NCI-H2171 (cell line): ENCODE data around the gene SLC18A2.

Experiments used
- DNase-seq: peaks from one replicate; lab custom pipeline; 2025; lab: John Stamatoyannopoulos, UW

The SLC18A2 gene

DNA sequence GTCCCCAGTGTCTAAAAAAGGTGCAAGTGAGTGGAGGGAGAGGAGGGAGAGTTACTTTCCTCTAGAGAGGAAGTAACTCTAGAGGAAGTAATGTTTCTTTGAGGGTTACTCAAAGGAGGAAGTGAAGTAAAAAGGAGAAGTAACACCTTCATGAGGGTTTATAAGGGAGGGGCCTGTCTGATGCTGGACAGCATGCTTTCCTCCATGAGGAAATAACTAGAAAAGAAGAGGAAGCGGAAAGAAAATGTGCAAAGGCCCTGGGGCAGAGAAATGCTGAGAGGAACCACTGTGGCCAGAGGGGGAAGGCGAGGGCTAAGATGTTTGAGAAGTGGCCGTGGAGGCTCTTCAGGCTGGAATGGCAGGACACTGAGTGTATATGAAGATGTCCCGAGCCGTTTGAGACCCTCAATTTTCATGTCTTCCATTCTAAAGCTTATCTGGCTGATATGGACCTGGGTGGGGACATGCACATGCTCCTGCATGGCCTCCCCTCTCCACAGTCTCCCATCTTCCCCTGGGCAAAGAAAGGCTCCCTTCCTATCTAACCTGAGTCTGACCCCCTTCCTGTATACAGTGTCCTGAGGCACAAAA, 3.4 kb upstream of the SLC18A2 start:
- no peak for DNase-seq

DNA sequence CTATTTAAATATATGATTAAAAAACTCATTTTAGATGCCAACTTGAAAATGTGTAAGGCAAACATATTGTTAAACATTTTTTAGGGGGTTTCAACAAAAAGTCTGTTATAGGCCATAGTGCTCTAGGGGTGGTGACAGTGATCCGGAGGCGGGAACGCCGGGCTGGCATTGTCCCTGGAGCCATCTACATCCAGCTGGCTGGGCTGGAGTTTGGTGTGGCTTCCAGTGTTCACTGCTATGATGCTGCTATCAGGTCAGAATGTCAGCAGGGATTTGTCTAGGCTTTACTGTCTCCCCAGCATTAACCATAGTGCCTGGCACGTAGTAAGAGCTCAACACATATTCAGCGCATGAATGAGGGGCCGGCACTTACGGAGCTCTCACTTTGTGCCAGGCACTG, 1.9 kb upstream of the SLC18A2 start:
- DNase-seq: no peak

DNA sequence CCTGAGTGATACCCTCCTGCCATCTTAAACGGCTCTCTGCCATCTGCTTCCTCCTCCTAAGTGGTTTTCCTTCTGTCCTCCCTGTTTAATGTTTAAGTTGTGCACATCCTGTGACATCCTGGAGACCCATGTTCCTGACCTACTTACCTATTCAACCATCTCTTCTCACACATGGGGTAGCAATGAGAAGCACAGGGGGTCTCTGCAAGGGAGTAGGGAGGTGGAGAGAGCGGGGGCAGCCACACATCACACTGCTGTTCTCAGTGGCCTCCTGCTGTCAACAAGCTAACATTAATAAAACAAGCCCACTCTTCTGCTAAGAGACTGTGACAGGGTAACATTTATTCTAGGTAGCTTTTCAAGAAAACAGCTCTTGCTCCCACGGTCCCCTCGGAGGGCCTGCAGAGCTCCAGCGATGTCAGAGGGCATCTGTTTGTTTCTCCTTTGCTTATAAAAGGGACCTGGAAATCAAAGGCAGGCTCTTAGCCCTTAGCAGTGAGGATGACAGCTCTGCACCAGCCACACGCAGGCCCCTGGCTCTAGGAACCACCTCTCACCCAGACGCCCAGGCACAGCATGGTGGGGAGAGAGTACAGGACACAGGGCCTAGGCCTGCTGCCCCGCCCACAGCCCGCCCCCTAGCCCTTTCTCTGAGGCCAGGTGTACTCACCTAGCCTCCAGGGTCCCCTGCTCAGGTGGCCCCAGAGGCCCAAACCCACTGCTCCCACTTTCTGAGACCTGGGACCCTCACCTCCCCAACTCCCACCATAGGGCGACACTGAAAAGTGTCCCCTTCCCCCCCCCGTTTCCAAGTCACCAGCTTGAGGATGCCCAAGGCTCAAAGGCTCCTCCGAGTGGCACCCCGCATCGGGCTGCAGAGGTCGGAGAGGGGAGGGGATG, 943 bp upstream of the SLC18A2 start:
- no peak for DNase-seq

DNA sequence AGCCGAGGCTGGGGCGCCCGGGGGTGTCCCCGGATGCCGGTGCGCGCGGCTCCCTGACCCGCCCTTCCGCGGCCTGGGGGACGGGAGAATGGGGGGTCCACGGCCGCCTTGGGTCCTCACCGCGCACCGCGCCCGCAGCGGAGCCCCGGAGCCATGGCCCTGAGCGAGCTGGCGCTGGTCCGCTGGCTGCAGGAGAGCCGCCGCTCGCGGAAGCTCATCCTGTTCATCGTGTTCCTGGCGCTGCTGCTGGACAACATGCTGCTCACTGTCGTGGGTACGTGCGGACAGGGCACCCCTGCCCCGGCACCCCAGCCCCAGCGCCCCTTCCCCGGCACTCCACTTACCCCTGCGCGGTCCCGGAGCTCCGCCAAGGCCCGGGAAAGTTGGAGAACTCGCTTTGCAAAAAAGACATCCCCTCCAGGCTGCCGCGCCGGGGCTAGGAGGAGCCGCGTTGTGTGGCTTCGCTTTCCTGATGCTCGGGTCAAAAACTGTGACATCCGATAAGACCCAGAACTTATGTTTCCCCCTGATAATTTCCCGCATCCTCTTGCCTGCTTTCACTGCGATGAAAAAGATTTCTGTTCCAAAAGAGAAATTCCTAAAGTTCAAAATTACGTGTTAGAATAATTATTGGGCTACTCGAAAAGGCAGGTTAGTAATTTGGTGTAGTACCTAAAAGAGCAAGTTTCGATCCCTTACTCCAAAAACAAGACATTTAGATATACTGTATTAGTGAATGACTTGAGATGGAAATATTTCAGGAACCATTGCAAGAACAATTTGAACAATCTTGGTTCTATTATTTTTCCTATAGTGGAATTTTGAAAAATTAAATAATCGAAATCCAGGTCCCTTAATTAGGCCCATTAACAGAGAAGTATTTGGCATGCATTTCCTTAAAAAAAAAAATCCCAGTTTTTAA, 888 bp downstream of the SLC18A2 start:
- no peak for DNase-seq

DNA sequence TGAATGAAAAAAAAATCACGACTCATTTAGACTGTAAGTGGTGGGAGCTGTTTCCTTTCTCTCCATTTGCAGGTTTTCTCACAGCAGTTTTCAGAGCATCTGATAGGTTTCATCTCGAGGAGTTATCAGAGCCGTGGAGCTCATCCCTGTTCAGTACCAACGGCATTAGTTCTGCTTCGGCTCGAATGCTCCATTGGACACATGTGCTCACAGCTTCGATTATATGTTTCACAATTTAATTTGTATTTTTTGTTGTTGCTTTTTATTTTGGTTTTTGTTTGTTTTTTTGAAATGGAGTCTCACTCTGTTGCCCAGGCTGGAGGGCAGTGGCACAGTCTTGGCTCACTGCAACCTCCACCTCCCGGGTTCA, 1.5 kb downstream of the SLC18A2 start:
- DNase-seq: no peak

DNA sequence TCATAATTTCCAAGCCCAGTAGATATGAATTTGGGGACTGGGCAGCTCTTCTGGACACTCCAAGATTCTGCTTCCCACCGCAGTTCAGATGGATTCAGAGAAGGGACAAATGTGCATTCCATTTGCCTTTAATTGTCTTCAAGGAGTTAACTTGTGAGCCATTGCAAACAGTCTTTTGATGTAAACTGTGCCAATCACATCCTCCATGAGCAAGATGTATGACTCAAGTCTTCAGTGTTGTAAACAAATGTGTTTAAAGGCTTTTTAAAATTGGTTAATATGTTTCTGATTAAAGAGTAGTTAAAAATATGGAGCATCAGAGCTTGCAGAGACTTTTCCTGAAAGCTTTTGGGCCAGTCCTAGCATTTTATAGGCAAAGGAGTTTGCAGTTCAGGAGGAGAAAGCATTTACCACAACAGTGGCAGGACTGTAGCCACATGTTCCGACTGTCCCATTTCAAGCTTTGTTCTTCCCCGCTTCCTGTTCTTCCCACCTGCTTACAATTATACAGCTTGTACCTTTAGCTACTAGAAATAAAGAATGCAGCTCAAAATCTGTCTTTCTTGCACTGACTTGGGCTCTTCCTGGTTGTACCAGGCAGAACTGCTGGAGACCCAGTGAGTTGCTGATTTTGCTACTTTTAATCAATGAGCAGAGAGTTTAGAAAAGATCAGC, 6.2 kb downstream of the SLC18A2 start:
- DNase-seq: no peak

DNA sequence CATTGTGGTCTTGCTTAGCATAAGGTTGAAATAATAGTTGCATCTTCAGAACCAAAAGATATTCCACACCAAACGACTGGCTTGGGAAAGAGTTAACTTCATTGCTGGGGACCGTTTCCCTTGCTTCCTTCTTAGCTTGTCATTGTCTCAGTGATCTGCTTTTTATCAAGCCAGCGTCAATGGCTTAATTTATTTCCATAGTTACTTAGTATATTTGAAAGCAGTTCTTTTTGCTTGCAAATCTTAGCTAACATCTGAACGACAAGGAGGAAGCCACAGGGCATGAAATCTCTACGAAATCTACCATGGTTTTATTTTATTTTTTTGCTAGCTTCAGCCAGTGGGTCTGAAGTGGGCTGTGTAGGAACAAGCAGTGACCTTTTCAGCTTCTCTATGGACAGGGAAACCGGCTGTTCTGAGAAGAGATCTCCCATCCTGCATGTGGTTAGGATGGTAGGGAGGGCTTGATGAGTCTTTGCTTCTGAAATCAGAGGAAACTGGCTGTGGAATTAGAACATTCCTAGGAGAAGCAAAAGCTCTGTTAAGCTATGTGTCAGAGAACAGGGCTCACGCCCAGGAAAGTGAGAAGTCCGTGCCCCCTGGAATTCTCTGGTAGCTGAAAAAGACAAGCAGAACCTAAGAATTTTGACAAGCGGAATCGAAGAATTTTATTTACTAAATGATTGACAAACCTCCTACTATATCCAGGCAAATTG, 8.0 kb downstream of the SLC18A2 start:
- DNase-seq: no peak

DNA sequence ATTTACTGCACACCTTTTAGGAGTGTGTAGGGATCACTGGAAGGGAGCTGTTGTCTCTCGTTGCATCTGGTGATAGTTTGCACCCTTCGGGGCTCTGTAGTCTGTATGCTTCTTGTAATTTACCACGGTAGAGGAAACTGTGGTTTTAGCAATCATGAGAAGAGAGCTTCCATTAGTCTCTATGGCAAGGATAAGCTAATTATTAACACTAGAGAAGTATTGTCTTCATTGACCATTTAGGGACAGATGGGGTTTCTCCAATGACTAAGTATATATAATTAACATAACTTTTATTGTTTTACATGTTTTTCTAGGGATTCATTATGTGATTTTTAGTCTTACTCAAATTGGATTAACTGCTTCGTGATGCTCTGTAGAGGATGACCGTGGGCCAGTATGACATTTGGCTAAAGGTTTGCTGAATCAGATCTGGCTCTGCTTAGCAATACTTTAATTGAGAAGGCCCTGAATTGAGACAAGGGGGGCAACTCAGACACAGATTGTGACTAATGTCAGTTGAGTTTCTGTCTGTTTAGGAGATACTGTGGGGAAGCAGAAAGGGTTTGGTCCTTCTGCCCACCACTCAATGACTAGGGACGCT, 8.7 kb downstream of the SLC18A2 start:
- no peak for DNase-seq

DNA sequence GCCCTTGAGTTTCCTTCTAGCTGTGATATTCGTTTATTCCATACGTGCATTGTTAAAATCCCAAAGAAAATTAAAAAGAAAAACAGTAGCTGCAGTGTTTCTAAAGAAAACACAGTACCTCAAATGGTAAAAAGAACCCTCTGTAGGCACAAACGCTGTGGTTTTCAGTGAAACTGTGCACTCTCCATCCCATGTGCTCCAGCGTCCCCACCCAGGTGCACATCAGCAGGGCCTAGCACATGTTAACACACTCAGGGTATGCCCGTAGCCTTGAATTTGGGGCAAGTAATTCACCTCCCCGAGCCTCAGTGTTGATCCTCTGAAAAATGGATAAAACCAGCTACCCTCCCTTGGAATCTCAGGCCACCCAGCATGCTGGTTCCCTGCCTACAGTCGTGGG, 9.5 kb downstream of the SLC18A2 start:
- no peak for DNase-seq

DNA sequence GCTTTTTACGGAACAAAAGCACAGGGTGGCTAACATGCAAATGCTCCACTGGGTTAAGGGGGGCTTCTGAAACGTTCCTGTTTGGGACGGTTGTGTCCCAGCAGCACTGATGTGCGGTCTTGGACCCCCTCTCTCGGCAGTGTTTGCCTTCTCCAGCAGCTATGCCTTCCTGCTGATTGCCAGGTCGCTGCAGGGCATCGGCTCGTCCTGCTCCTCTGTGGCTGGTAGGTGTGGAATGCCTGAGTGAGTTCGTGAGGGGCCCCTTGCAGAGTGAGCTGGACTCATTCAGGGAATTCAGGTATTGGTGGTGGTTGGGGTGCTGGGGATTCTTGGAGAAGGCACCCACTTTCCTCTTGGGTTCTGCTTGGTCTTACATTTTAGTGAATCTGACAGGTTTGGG, 13.0 kb downstream of the SLC18A2 start:
- DNase-seq: no peak

DNA sequence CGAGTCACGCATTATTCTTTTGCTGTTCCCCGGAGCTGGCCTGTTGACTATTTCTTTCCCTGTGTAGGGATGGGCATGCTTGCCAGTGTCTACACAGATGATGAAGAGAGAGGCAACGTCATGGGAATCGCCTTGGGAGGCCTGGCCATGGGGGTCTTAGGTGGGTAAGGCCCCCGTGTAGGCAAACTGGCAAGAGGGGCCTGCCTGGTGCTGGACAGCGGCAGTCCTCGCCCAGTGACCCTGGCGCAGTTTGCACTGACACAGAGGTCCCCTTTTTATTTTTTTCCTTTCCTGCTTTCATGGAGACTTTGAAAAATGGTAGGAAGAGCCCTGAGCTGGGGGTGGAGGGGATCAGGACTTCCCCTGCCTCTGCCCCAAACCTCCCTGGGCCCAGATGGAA, 13.4 kb downstream of the SLC18A2 start:
- no peak for DNase-seq

DNA sequence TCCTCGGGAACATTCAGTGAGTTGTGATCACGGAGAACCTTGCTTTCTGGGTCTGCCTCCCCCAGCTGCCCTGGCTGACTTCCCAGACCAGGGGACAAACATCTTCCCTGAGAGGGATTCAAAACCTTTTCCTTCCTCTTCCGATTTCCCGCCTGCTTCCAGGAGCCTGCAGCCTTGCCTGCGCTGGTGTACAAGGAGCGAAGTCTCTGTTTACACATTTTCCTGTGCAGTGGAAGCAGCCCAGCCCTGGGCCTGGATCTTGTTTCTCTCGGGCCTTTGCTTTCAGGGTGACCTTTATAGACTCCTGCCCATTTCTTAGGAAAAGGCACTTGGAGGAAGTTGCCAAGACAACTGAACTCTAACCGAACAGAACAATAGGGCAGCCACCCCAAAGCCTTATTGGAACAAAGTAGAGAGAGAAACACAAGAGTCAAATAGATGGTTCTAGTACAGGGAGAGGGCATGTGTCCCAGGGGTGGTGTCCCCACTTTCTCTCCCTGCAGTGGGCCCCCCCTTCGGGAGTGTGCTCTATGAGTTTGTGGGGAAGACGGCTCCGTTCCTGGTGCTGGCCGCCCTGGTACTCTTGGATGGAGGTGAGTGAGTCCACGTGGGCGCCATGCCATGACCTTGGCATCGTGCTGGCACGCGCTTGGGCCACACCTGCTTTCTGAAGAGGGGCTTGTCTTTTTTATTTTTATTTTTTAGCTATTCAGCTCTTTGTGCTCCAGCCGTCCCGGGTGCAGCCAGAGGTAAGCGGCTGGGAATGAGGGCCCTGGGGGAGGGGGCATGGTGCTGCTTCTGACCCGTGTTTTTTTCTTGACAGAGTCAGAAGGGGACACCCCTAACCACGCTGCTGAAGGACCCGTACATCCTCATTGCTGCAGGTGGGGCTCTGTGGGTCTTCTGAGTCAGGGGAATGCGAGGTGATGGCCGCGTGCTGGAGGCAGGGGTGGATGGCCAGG, 14.1 kb downstream of the SLC18A2 start:
- no peak for DNase-seq

DNA sequence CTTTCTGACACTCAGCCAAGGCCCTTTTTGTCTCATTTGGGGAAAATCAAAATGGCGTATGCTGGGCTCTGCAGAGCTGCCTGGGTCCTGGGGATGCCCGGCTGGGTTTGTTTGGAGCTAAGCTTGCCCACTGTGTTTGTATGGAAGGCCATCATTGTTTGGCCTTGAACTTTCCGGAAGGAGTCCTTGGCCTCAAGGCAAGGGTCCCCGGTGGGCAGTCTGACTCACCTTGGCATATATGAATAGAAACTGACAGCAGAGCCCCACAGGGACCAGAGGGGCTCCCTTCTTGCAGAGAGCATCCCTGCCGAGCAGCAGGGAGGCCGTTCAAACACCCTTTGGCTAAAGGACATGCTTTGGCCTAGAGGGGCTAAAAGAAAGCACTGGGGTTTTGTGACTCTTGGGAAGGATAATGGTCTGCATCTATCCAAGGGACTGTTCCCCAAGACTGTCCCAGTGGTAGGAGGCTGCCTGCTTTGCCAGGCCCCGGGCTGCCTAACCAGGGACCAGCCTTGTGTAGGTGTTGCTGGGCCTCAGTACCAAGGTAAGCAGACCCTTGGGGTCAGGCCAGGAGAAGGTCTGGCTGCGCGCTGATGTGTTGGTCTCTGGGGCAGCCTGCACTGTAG, 15.0 kb downstream of the SLC18A2 start:
- no peak for DNase-seq

DNA sequence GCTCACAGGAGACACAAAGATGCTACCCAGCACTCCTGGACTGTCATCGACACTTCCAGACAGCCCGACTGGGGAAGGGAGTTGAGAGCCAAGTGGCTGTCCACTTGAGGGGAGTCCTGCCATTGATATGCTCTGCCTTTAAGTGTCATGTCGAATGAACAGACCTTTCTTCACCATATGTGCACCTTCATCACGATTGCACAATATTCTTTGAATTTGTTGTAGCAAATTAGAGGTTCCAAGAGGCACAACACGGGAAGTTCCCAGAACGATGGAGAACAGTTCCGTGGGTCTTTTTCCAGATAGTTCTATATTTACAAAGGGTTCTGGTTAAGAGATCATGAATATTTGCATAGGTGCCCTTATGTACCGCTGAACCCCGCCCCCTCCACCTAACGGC, 16.0 kb downstream of the SLC18A2 start:
- no peak for DNase-seq

DNA sequence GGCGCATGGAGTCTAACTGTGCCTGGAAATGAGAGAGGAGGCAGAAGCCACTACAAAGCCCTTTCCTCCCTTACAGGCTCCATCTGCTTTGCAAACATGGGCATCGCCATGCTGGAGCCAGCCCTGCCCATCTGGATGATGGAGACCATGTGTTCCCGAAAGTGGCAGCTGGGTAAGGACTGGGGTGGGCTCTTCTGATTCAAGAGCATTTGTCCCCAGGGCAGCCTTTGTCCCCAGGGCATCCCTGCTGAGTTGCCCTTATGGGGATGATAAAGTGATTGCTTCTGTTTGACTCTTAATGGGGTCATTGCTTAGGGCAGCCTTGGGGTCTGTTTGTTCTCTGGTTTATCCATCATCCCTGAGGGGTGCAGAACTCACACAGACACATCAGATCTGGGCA, 16.8 kb downstream of the SLC18A2 start:
- DNase-seq: no peak

DNA sequence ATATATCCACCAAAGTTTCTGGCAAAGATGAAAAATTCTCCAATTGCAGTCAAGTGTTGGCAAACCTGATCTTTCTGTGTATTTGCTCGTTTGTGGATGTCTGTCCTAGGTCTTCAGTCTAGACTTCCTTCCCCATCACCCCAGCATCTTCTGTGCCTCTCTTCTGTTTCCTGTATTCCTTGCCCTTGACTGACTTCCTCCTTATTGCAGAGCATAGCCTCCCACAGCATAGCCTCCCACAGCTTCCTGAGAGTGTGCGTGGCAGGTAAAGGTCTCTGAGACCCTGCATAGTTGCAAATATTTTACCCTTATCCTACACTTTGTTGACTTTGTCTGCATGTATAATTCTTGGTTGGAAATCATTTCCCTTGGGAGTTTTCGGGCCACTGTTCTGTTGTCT, 18.4 kb downstream of the SLC18A2 start:
- no peak for DNase-seq

DNA sequence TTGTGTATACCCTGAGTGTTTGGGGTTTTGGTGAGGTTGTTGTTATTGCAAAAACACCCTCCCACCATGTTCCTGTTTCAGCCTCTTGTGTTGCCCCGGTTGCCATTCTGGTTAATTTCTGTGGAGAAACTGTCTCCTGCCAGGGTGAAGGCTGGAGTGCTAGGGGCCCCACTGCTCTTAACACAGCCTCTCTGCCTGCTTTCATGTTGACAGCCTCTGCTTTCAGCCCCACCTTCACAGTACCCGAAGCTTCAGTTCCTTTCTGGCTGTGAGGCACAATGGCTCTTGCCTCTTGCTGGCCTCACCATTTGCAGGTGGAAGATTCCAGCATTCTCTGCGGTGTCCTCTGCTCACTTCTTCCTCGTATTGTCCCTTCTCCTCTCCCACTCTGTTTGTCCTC, 19.2 kb downstream of the SLC18A2 start:
- DNase-seq: no peak

DNA sequence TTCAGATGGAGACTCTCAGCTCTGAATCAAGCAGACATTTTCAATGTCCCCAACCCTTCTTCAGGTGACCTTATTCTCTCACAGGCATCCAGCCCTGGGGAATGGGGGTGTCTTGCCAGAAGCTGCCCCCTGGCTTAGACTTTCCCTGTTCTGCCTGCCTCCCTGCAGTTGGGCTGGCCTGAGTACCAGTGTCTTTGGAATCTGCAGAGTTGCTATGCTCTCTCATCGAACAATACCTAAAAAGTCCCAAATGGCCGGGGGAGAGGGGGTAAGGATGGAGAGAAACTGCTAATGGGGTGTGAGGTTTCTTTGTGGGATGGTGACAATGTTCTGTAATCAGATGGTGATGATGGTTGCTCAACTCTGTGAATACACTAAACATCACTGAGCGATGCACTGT, 20.6 kb downstream of the SLC18A2 start:
- DNase-seq: no peak

DNA sequence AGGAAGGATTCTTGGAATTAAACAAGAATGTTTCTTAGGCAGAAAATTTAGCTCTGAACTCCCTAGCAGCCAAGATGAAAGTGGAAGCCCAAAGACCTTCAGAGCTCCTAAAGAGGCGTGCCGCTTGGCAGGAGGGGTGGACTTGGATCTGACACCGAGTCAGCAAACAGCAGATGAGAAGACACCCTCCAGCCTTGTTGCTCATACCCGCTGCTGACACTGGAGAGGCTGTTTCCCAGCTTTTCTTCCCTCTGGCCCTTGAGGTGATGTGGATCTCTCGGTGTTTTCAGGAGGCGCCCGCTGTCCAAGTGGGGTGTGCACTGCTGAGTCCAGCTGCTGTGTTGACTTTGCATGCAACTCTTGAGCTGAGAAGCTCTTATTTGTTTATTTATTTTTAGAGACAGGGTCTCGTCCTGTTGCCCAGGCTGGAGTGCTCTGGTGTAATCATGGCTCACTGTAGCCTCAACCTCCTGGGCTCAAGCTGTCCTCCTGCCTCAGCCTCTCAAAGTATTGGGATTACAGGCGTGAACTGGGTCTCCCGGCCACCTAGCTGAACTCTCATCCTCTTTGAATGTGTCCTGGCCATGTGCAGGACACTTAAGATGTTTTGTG, 21.5 kb downstream of the SLC18A2 start:
- DNase-seq: no peak
